DND-41 (cell line): ENCODE measurements around the gene SPINT2.

Source experiments
- EZH2 ChIP-seq: IDR thresholded peaks from 3 replicates; pipeline ENCODE4 v1.6.1; 2012; ENCODE audit warnings: borderline replicate concordance, low read depth, mild to moderate bottlenecking, moderate library complexity, low read length, inconsistent platforms; ENCODE audit not compliant: severe bottlenecking
- TF ChIP-seq, protein P1 (sequence below): IDR thresholded peaks from 2 replicates; pipeline ENCODE4 v1.5.1; 2012; ENCODE audit warnings: borderline replicate concordance, low read length, moderate library complexity, mild to moderate bottlenecking; ENCODE audit not compliant: poor library complexity, severe bottlenecking; ENCODE audit errors: extremely low read depth

DNA sequence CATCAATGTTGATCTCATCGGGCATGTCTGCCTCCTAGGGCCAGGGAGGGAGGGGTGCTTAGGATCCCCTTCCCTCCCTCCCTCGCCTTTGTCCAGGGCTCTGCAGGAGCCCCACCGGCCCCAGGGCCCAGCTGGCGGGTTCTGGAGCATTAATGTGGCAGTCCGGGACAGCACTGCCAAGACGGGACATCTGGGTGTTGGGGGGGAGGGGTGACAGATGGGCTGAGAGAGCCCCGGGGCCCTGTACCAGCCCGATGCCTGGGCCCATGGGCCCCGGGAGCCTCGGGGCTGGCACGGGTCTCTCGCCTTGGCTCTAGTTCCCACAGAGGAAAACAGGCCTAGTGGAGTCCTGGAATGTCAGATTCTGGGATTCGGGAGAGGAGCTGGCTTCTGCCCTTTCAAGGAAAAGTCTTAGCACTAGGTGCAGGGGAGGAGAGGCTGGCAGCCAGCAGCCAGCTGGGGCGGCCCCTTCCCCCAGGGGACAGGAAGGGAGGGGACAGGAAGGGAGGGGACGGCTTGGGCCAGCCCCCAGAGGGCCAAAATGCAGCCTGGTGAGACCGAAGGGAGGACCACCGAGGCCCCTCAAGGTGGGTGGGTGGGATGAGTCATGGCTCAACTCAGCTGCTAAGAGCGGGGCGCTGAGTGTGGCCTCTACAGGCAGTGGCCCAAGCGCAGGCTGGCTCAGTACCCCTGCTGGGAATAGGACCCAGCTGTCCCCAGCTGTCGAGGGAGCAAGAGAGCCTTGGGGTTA, 11.3 kb upstream of the SPINT2 start:
- no peak for TF ChIP-seq EZH2
- TF ChIP-seq, protein P1, sequence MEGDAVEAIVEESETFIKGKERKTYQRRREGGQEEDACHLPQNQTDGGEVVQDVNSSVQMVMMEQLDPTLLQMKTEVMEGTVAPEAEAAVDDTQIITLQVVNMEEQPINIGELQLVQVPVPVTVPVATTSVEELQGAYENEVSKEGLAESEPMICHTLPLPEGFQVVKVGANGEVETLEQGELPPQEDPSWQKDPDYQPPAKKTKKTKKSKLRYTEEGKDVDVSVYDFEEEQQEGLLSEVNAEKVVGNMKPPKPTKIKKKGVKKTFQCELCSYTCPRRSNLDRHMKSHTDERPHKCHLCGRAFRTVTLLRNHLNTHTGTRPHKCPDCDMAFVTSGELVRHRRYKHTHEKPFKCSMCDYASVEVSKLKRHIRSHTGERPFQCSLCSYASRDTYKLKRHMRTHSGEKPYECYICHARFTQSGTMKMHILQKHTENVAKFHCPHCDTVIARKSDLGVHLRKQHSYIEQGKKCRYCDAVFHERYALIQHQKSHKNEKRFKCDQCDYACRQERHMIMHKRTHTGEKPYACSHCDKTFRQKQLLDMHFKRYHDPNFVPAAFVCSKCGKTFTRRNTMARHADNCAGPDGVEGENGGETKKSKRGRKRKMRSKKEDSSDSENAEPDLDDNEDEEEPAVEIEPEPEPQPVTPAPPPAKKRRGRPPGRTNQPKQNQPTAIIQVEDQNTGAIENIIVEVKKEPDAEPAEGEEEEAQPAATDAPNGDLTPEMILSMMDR: no peak
